ENCODE data around the gene PRSS12. TPM values are rescaled to one million over a fixed set of nuclear protein-coding genes. Genes with fewer than 3 reads are reported as not detected.

The PRSS12 gene
- total RNA-seq, 1 experiment from 2014 or later: 14.1 TPM

DNA sequence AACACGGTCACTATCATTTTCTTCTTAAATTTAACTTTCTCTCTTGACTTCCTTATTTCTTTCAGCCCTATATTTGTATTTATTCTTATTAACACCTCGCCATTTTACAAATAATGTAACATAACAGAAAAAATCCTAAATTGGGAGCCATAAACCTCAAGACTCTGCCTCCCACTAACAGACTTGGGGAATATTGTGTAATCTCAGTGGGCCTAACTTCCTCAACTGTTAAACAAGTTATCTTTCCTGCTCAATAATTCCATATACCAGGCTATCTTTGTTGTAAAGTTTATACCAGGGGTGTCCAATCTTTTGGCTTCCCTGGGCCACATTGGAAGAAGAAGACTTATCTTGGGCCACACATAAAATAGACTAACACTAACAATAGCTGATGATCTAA lies 26.2 kb downstream of the PRSS12 start:
- Mint-ChIP-seq H3K4me3 (no peak overlapping the region), H3K27me3 (ENCODE audit: low read depth) (no peaks in the 10 kb centered on the region), H3K36me3 (no peaks in the 10 kb centered on the region), H3K9me3 (no peaks in the 10 kb centered on the region), H3K4me1 (peaks cover 36% of the 10 kb centered on the region), H3K27ac (no peak overlapping the region)
- DNase-seq (ENCODE audit: low spot score): no peak
- TF ChIP-seq TEAD4 (CRISPR knock-in tag; IDR thresholded peaks at IDR 0.05) (no peak), NFATC4 (CRISPR knock-in tag; IDR thresholded peaks at IDR 0.05) (no peak), RELA (CRISPR knock-in tag; IDR thresholded peaks at IDR 0.05; ENCODE audit: borderline replicate concordance) (no peak)
- TF ChIP-seq, protein P1, sequence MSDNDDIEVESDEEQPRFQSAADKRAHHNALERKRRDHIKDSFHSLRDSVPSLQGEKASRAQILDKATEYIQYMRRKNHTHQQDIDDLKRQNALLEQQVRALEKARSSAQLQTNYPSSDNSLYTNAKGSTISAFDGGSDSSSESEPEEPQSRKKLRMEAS (CRISPR knock-in tag; IDR thresholded peaks at IDR 0.05): no peak
- CTCF ChIA-PET: no interaction called here
- POLR2A ChIA-PET: no interaction called here
- no peak for ATAC-seq

GRCh38 chr4:118325431-118325830 lies 27.4 kb downstream of the PRSS12 start:
- H3K4me3 Mint-ChIP-seq: no peak overlapping the region
- no peaks in the 10 kb centered on the region for H3K27me3 Mint-ChIP-seq (ENCODE audit: low read depth)
- no peaks in the 10 kb centered on the region for H3K9me3 Mint-ChIP-seq
- peaks cover 31% of the 10 kb centered on the region for H3K4me1 Mint-ChIP-seq
- ChIA-PET CTCF (interaction anchor here (1.9 kb wide), 1 partner anchor 27 kb away, joined by 10 read pairs; the partner anchor contains the start of gene PRSS12), POLR2A (no interaction called here)
- DNase-seq (ENCODE audit: low spot score) (no peak), ATAC-seq (no peak)
- no peaks in the 10 kb centered on the region for H3K36me3 Mint-ChIP-seq
- TF ChIP-seq, protein P2, sequence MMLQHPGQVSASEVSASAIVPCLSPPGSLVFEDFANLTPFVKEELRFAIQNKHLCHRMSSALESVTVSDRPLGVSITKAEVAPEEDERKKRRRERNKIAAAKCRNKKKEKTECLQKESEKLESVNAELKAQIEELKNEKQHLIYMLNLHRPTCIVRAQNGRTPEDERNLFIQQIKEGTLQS (CRISPR knock-in tag; conservative IDR thresholded peaks at IDR 0.05): no peak
- TF ChIP-seq ETV6 (CRISPR knock-in tag; IDR thresholded peaks at IDR 0.05) (no peak), AFF4 (CRISPR knock-in tag; IDR thresholded peaks at IDR 0.05; ENCODE audit: borderline replicate concordance) (no peak), FOXP1 (CRISPR knock-in tag; IDR thresholded peaks at IDR 0.05; ENCODE audit: borderline replicate concordance) (no peak), ZNF423 (CRISPR knock-in tag; IDR thresholded peaks at IDR 0.05) (no peak), ZNF138 (CRISPR knock-in tag; conservative IDR thresholded peaks at IDR 0.05) (no peak), OVOL2 (CRISPR knock-in tag; IDR thresholded peaks at IDR 0.05; ENCODE audit: borderline replicate concordance) (no peak), RELA (CRISPR knock-in tag; IDR thresholded peaks at IDR 0.05; ENCODE audit: borderline replicate concordance) (no peak), ZNF281 (CRISPR knock-in tag; IDR thresholded peaks at IDR 0.05) (no peak), NFE2L1 (CRISPR knock-in tag; IDR thresholded peaks at IDR 0.05) (no peak), GRHL2 (CRISPR knock-in tag; IDR thresholded peaks at IDR 0.05; ENCODE audit: insufficient replicate concordance, severe bottlenecking) (no peak), FOXJ3 (CRISPR knock-in tag; IDR thresholded peaks at IDR 0.05; ENCODE audit: borderline replicate concordance) (no peak)
- TF ChIP-seq, protein P3, sequence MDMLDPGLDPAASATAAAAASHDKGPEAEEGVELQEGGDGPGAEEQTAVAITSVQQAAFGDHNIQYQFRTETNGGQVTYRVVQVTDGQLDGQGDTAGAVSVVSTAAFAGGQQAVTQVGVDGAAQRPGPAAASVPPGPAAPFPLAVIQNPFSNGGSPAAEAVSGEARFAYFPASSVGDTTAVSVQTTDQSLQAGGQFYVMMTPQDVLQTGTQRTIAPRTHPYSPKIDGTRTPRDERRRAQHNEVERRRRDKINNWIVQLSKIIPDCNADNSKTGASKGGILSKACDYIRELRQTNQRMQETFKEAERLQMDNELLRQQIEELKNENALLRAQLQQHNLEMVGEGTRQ (CRISPR knock-in tag; IDR thresholded peaks at IDR 0.05): no peak
- TF ChIP-seq, protein P4, sequence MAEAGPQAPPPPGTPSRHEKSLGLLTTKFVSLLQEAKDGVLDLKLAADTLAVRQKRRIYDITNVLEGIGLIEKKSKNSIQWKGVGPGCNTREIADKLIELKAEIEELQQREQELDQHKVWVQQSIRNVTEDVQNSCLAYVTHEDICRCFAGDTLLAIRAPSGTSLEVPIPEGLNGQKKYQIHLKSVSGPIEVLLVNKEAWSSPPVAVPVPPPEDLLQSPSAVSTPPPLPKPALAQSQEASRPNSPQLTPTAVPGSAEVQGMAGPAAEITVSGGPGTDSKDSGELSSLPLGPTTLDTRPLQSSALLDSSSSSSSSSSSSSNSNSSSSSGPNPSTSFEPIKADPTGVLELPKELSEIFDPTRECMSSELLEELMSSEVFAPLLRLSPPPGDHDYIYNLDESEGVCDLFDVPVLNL (CRISPR knock-in tag; IDR thresholded peaks at IDR 0.05; ENCODE audit: borderline replicate concordance, low read depth): no peak
- H3K27ac Mint-ChIP-seq: peak overlapping the region; percentile 19; the same call in 1 of the 2 replicates

Data from WTC11 (cell line).